Tibial nerve (tissue), 3 donors: ENCODE results near the gene LRG1.

Experiments
- POLR2A ChIP-seq, 2 donors: fragments of 450-650 bp; IDR thresholded peaks; one replicate each; pipeline ENCODE4 v1.6.1; 2017; ENCODE audit warnings: antibody characterized with exemption in 2 of 2, mild to moderate bottlenecking in 2 of 2, moderate library complexity in 2 of 2
- TF ChIP-seq, protein P1 (sequence below), 5 experiments: fragments of 200-600 bp in 3 of 5; fragments of 450-650 bp in 2 of 5; sonication (generic) in 3 of 5; IDR thresholded peaks; one replicate each; pipeline ENCODE4 v1.5.1; 2016 to 2019; ENCODE audit warnings: antibody characterized with exemption in 5 of 5, mild to moderate bottlenecking in 3 of 5, moderate library complexity in 2 of 5

DNA sequence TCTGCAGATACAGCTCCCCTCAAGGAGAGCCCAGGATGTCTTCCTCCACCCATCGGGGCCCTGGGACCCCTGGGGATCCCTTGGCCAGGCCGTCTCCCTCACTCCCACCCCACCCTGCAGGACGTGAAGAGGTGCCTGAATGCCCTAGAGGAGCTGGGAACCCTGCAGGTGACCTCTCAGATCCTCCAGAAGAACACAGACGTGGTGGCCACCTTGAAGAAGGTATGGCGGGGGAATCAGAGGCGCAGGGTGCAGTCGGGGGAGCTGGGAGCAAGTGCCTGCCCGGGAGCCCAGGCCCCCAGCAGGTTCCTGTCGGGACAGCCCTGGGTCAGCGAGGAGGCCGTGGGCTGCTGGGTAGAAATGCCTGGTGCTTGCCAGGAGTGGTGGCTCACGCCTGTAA, 41.1 kb downstream of the LRG1 start:
- TF ChIP-seq, protein P1, sequence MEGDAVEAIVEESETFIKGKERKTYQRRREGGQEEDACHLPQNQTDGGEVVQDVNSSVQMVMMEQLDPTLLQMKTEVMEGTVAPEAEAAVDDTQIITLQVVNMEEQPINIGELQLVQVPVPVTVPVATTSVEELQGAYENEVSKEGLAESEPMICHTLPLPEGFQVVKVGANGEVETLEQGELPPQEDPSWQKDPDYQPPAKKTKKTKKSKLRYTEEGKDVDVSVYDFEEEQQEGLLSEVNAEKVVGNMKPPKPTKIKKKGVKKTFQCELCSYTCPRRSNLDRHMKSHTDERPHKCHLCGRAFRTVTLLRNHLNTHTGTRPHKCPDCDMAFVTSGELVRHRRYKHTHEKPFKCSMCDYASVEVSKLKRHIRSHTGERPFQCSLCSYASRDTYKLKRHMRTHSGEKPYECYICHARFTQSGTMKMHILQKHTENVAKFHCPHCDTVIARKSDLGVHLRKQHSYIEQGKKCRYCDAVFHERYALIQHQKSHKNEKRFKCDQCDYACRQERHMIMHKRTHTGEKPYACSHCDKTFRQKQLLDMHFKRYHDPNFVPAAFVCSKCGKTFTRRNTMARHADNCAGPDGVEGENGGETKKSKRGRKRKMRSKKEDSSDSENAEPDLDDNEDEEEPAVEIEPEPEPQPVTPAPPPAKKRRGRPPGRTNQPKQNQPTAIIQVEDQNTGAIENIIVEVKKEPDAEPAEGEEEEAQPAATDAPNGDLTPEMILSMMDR (IDR thresholded peaks at IDR 0.05): no peak
- TF ChIP-seq POLR2A (IDR thresholded peaks at IDR 0.05): no peak
